Stimulated activated CD8-positive, alpha-beta memory T cell treated with anti-CD3 and anti-CD28 coated beads, Interleukin-2, amount 100 ng/mL, for 1 hour (primary cell): ENCODE measurements around the gene COG1.
A peak's percentile ranks its signal among the peaks of the same experiment; 100 is the strongest.

ENCODE experiments used
- DNase-seq, 2 donors: peaks; one replicate each; pipeline ENCODE4 v3.0.0-alpha.2; 2020; ENCODE audit warnings: low read depth in 2 of 2

The COG1 gene

GRCh38 chr17:73198201-73198929, 5.5 kb downstream of the COG1 start:
- no peak for DNase-seq

- DNase-seq, result no peak
These were observed 6.0 kb downstream of the COG1 start for GRCh38 chr17:73198930-73199260.

- no peak for DNase-seq
These were observed 7.0 kb downstream of the COG1 start for GRCh38 chr17:73199751-73200317.

- no peak for DNase-seq
These were observed 7.6 kb downstream of the COG1 start for GRCh38 chr17:73200476-73200875.

- DNase-seq, result no peak
These were observed 8.6 kb downstream of the COG1 start for GRCh38 chr17:73201215-73202069.

GRCh38 chr17:73203135-73203787, 10.4 kb downstream of the COG1 start:
- no peak for DNase-seq

- no peak for DNase-seq
These were observed 11.1 kb downstream of the COG1 start for GRCh38 chr17:73203788-73204479.

- no peak for DNase-seq
These were observed 12.7 kb downstream of the COG1 start for GRCh38 chr17:73205459-73205961.

GRCh38 chr17:73208139-73208827, 15.4 kb downstream of the COG1 start:
- DNase-seq, result no peak

- no peak for DNase-seq
These were observed 16.6 kb downstream of the COG1 start for GRCh38 chr17:73209436-73209835.

GRCh38 chr17:73210002-73210678, 17.3 kb downstream of the COG1 start:
- no peak for DNase-seq

- peak; percentile 36 to 42 for DNase-seq
These were observed 18.9 kb downstream of the COG1 start for GRCh38 chr17:73211745-73212144.

- no peak for DNase-seq
These were observed 21.2 kb downstream of the COG1 start for GRCh38 chr17:73214008-73214407.

- DNase-seq, result no peak
These were observed 22.0 kb downstream of the COG1 start for GRCh38 chr17:73214851-73215250.

GRCh38 chr17:73215447-73215846, 22.6 kb downstream of the COG1 start:
- DNase-seq, result no peak

- DNase-seq, result no peak
These were observed 30.9 kb downstream of the COG1 start for GRCh38 chr17:73223626-73224230.

- DNase-seq, result no peak
These were observed 31.4 kb downstream of the COG1 start for GRCh38 chr17:73224237-73224636.

GRCh38 chr17:73224663-73225305, 31.9 kb downstream of the COG1 start:
- DNase-seq, result no peak

- no peak for DNase-seq
These were observed 33.8 kb downstream of the COG1 start for GRCh38 chr17:73226556-73227172.
